ENCODE results near the gene GLB1L2.

GLB1L2 gene

GRCh38 chr11:134333946-134334345 lies 2.2 kb downstream of the GLB1L2 start:
- no peak for TF ChIP-seq CTCF (IDR thresholded peaks at IDR 0.05; ENCODE audit: control extremely low read depth, extremely low read depth, low read depth, missing control alignments)
- CTCF ChIA-PET: no interaction called here
- POLR2A ChIA-PET: no interaction called here

GRCh38 chr11:134334796-134335571 lies 3.2 kb downstream of the GLB1L2 start:
- ChIA-PET CTCF (no interaction called here), POLR2A (no interaction called here)
- no peak for TF ChIP-seq CTCF (IDR thresholded peaks at IDR 0.05; ENCODE audit: control extremely low read depth, extremely low read depth, low read depth, missing control alignments)
- no peak for DNase-seq (ENCODE audit: extremely low spot score)

More at GRCh38 chr11:134333946-134334345, 2.2 kb downstream of the GLB1L2 start:
- DNase-seq (ENCODE audit: extremely low spot score): no peak

- ChIA-PET POLR2A (no interaction called here), CTCF (no interaction called here)
- TF ChIP-seq CTCF (IDR thresholded peaks at IDR 0.05; ENCODE audit: control extremely low read depth, extremely low read depth, low read depth, missing control alignments): no peak
- DNase-seq (ENCODE audit: extremely low spot score): no peak
Observed at GRCh38 chr11:134337051-134337450, 5.3 kb downstream of the GLB1L2 start.

- TF ChIP-seq CTCF (IDR thresholded peaks at IDR 0.05; ENCODE audit: control extremely low read depth, extremely low read depth, low read depth, missing control alignments): no peak
- DNase-seq (ENCODE audit: extremely low spot score): no peak
- ChIA-PET POLR2A (no interaction called here), CTCF (no interaction called here)
Observed at GRCh38 chr11:134338068-134338467, 6.3 kb downstream of the GLB1L2 start.

- DNase-seq (ENCODE audit: extremely low spot score): no peak
- CTCF ChIA-PET: interaction anchor here (1.2 kb wide), 1 partner anchor 51 kb away, joined by 3 read pairs; no protein-coding TSS in a partner anchor
- POLR2A ChIA-PET: no interaction called here
- TF ChIP-seq CTCF (IDR thresholded peaks at IDR 0.05; ENCODE audit: control extremely low read depth, extremely low read depth, low read depth, missing control alignments): no peak
Observed at GRCh38 chr11:134338654-134339053, 6.9 kb downstream of the GLB1L2 start.

GRCh38 chr11:134339756-134340155 lies 8.0 kb downstream of the GLB1L2 start:
- DNase-seq (ENCODE audit: extremely low spot score): no peak
- no peak for TF ChIP-seq CTCF (IDR thresholded peaks at IDR 0.05; ENCODE audit: control extremely low read depth, extremely low read depth, low read depth, missing control alignments)
- POLR2A ChIA-PET: no interaction called here
- CTCF ChIA-PET: interaction anchor here (1.2 kb wide), 1 partner anchor 52 kb away, joined by 3 read pairs; no protein-coding TSS in a partner anchor
